GM18505 (cell line): ENCODE data around the gene G3BP2.
A peak's percentile ranks its signal among the peaks of the same experiment; 100 is the strongest.

Experiments used
- ATAC-seq: cut with Tn5 transposase; IDR thresholded peaks from one replicate; pipeline ENCODE4 v1.9.1; 2021; ENCODE audit not compliant: unreplicated experiment
- POLR2A ChIP-seq: IDR thresholded peaks from 4 replicates; pipeline ENCODE4 v1.6.1; 2011; ENCODE audit warnings: borderline replicate concordance; ENCODE audit not compliant: insufficient read depth, insufficient read length; ENCODE audit errors: extremely low read depth

G3BP2 gene

DNA sequence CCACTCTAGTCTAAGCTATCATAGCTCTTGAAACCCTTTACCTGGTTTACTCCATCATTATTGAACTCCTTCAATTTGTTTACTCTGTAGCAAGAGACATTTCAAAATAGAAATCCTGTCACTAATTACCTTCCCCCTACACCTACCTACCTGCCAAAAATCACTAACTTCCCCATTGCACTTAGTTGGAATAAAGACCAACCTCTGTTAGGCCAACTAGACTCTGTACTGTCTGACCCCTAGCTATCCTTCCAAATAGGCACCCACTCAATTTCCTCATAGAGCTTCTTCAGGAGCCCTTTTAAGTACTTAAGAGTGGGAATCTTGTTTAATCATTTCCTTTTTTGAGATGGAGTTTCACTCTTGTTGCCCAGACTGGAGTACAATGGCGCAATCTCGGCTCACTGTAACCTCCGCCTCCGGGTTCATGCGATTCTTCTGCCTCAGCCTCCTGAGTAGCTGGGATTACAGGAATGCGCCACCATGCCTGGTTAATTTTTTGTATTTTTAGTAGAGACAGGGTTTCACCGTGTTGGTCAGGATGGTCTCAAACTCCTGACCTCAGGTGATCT is 34.0 kb downstream of the G3BP2 start:
- ATAC-seq = no peak
- TF ChIP-seq POLR2A = no peak

DNA sequence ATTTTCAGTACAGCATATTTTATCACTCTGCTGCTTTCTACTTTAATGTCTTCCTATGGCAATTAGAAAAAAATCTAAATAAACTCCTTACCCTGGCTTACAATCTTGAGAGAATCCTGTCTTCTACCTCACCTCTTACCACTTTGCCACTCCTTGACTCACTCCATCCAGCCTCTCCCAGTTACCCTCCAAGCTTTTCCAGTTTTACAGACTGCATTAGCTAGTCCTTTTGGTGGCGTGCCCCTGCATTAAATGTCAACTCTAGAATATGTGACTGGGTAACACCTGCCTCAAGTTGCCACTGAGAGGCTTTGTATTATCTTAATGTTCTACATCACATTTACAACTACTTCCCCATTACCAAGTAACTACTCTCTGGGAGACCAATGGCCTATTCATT is 35.4 kb downstream of the G3BP2 start:
- no peak for ATAC-seq
- TF ChIP-seq POLR2A = no peak

GRCh38 chr4:75637176-75637575 is 36.0 kb downstream of the G3BP2 start:
- TF ChIP-seq POLR2A = no peak
- no peak for ATAC-seq

DNA sequence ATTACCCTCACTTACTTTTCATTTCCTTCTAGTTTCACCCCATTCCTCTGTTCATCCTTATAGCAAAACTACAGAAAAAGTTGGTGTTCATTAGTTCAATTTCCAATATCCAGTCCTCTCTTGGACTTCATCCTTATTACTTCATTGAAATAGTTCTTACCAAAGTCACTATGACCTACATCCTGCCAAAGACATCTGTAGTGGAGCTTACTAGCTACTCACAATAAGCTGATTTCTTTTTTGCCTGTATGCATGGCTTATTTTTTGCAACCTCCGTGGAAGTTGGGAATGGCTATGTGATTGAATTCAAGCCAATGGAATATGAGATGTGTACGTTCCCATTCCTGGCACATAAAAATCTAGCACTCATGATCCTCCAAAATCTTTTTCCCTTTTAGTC is 38.3 kb downstream of the G3BP2 start:
- no peak for ATAC-seq
- no peak for TF ChIP-seq POLR2A

GRCh38 chr4:75634281-75634680 is 38.9 kb downstream of the G3BP2 start:
- no peak for ATAC-seq
- TF ChIP-seq POLR2A = no peak

GRCh38 chr4:75633846-75634245 is 39.4 kb downstream of the G3BP2 start:
- TF ChIP-seq POLR2A = no peak
- ATAC-seq = no peak

GRCh38 chr4:75630937-75631329 is 42.3 kb downstream of the G3BP2 start:
- TF ChIP-seq POLR2A = no peak
- no peak for ATAC-seq

DNA sequence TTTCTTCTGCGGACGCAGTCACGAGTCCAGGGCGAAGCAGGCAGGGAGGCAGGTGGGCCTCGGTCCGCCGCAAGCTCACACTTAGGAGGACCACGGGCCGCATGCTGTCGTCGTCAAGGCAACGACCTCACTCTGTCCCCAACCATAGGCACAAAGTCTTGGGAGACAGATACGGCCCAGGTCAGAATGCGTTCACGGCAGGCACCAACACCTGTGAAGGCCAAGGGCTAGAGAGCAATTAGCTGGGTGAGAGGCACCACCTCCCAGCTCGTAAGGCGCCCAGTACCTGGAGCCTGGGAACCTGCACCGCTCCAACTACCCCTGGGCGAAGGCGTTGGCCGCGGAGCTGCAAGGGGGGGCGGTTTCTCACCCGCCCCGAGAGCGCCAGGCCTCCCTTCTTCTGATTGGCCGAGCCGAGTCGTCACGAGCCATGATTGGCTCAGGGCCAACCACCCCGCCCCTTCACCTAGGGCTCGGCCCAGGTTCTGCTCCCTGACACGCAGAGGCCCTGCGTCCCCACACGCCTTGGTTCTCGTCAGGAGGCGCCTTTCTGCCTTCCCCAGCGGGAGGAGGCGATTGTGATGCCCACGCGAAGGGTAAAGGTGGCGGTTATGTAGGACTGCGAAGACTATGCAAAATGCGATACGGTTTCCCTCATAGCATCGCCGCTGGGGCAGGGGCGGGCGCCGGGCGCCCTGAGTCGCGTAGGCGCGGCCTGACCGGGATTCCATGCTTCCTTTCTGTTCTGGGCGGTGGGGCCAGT is 42.9 kb downstream of the G3BP2 start, which contains the start of gene CDKL2:
Gene CDKL2 (minus strand): TSS at position 355 of the 763 bp plus-strand sequence. CDS start 4,540 bp downstream, outside the sequence.
- TF ChIP-seq POLR2A = no peak
- ATAC-seq = peak; percentile 99

- TF ChIP-seq POLR2A = no peak
- no peak for ATAC-seq
These were observed 44.0 kb downstream of the G3BP2 start for GRCh38 chr4:75629239-75629638.

- TF ChIP-seq POLR2A = no peak
- ATAC-seq = no peak
These were observed 50.2 kb downstream of the G3BP2 start for GRCh38 chr4:75623026-75623425.

DNA sequence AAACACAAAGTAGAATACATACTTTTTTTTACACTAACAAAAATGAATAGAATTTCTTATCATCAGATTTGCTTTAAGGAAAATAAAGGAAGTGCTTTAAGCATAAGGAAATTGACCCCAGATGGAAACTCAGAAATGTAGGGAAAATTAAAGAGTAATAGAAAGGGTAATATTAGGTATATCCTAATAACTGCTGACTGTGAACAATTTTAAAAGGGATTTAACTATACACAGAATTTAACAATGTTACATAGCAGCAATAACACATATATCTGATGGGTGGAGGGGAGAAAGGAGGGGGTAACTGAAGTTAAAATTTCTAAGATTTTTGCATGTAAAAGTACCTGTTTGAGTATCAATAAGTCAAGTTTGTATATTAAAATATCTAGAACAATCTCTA is 51.5 kb downstream of the G3BP2 start:
- TF ChIP-seq POLR2A = no peak

DNA sequence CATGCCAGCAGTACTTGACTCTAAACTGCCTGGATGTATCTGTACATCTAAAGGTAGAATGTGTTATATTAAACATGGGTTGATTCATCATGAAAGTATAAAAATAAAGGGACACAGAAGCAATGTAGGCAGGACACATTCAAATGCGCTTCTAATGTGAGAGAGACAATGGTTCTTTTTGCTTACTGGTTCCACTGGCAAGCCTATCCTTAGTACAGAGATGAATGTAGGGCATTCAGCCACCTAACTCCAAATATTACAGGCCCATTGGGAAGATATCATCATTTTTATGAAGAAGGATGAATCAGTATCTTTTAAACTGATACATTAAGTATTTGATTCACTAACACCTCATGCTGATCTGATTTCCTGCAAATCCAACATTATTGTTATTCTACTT is 60.9 kb downstream of the G3BP2 start:
- no peak for ATAC-seq
- TF ChIP-seq POLR2A = no peak

More for the DNA sequence above, 51.5 kb downstream of the G3BP2 start:
- ATAC-seq = no peak

- no peak for ATAC-seq
- no peak for TF ChIP-seq POLR2A
These were observed 67.3 kb downstream of the G3BP2 start for GRCh38 chr4:75605928-75606327.

GRCh38 chr4:75599647-75600046 is 73.6 kb downstream of the G3BP2 start:
- no peak for TF ChIP-seq POLR2A
- ATAC-seq = no peak

DNA sequence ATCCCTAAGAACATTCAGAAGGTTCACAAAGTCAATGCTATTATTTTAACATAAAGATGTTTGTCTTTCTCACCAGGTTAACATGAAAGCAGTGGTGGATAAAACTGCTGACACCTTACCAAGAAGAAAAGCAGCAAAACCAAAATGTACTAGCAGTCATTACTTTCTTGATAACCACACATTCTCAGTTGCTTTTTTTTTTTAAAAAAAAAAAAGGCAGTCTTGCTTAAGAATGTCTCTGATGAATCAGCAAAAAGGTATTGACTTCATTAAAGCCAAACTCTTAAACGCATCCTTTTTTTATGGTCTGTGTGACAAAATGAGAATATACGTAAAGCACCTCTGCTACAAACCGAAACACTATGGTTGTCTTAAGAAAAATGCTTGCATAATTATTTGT is 74.8 kb downstream of the G3BP2 start:
- ATAC-seq = no peak
- TF ChIP-seq POLR2A = no peak

- TF ChIP-seq POLR2A = no peak
- no peak for ATAC-seq
These were observed 77.2 kb downstream of the G3BP2 start for GRCh38 chr4:75596061-75596460.
